SHP77 treated with DMSO at 0.1 percent for 48 hours (cell line): ENCODE results near the gene PCDHB1.
"Not testable (repeated sequence)": the region's sequence is repeated elsewhere in the genome, so short reads cannot be mapped to it uniquely, and the experiment has no call there.

Source experiments
- DNase-seq: peaks from one replicate; lab custom pipeline; 2025; lab: John Stamatoyannopoulos, UW

The PCDHB1 gene

GRCh38 chr5:141084487-141084989, 33.4 kb downstream of the PCDHB1 start:
- DNase-seq: peak; percentile 28

- peak; percentile 73 for DNase-seq
Measured at GRCh38 chr5:141094481-141095262, 43.5 kb downstream of the PCDHB1 start, which contains the start of gene PCDHB2. Gene PCDHB2 (plus strand): TSS chr5:141094615. CDS start chr5:141094791, 176 bp downstream.

GRCh38 chr5:141095263-141095641, 44.1 kb downstream of the PCDHB1 start:
- no peak for DNase-seq

GRCh38 chr5:141096181-141096580, 45.0 kb downstream of the PCDHB1 start:
- DNase-seq: not testable (repeated sequence)

GRCh38 chr5:141096586-141096985, 45.4 kb downstream of the PCDHB1 start:
- DNase-seq: not testable (repeated sequence)

- no peak for DNase-seq
Measured at GRCh38 chr5:141100243-141100805, 49.1 kb downstream of the PCDHB1 start, which contains the start of gene PCDHB3. Gene PCDHB3 (plus strand): TSS chr5:141100473. CDS start chr5:141100650, 177 bp downstream.

- DNase-seq: no peak
Measured at GRCh38 chr5:141101059-141101458, 49.9 kb downstream of the PCDHB1 start.

- DNase-seq: not testable (repeated sequence)
Measured at GRCh38 chr5:141102070-141102469, 50.9 kb downstream of the PCDHB1 start.

GRCh38 chr5:141102471-141102870, 51.3 kb downstream of the PCDHB1 start:
- not testable (repeated sequence) for DNase-seq

GRCh38 chr5:141105350-141105749, 54.2 kb downstream of the PCDHB1 start:
- no peak for DNase-seq
